Vagina (tissue), 2 donors: ENCODE data around the gene OS9. TPM values are rescaled to one million over a fixed set of nuclear protein-coding genes. Genes with fewer than 3 reads are reported as not detected.
A peak's percentile ranks its signal among the peaks of the same experiment; 100 is the strongest.

ENCODE experiments used
- DNase-seq, 2 donors: peaks; one replicate each; pipeline ENCODE4 v3.0.0-alpha.2; 2017; ENCODE audit errors: extremely low spot score in 2 of 2
- H3K27ac ChIP-seq: fragments of 200-600 bp; sonication (generic); one replicate; pipeline ENCODE4 v1.5.1; 2019
- H3K27me3 ChIP-seq: fragments of 200-600 bp; sonication (generic); one replicate; pipeline ENCODE4 v1.5.1; 2019
- H3K36me3 ChIP-seq, 2 donors: fragments of 200-600 bp; sonication (generic); one replicate each; pipeline ENCODE4 v1.5.1; 2017 to 2019
- H3K4me1 ChIP-seq: fragments of 200-600 bp; sonication (generic); one replicate; pipeline ENCODE4 v1.5.1; 2019
- H3K4me3 ChIP-seq, 2 donors: fragments of 200-600 bp; sonication (generic); 1 replicate in 1 of 2; 2 replicates in 1 of 2; pipeline ENCODE4 v1.5.1; 2016 to 2019
- H3K9me3 ChIP-seq: fragments of 200-600 bp; sonication (generic); one replicate; pipeline ENCODE4 v1.5.1; 2019
- POLR2A ChIP-seq, 2 donors: fragments of 450-650 bp; IDR thresholded peaks; one replicate each; pipeline ENCODE4 v1.6.1; 2017; ENCODE audit warnings: antibody characterized with exemption in 2 of 2, mild to moderate bottlenecking in 2 of 2, moderate library complexity in 2 of 2
- POLR2AphosphoS5 ChIP-seq, 2 donors: sonication (generic); formaldehyde crosslinking; IDR thresholded peaks; one replicate each; pipeline ENCODE4 v1.9.0; 2017; ENCODE audit warnings: antibody characterized with exemption in 2 of 2, mild to moderate bottlenecking in 2 of 2, low read depth in 1 of 2; ENCODE audit not compliant: insufficient read depth in 1 of 2
- intact Hi-C: fragments of 100-400 bp; cut with DNase I; formaldehyde crosslinking; loops from one replicate; pipeline ENCODE4 v1.15.1; 2023
- total RNA-seq: library from RNA; depleted of rRNA; stranded (reverse); fragments of >200 nt; gene quantifications from one replicate; pipeline ENCODE4 v1.2.3, GENCODE V29; 2016
- TF ChIP-seq, protein P1 (sequence below), 3 experiments: fragments of 450-650 bp in 2 of 3; fragments of 200-600 bp in 1 of 3; sonication (generic) in 1 of 3; IDR thresholded peaks; one replicate each; pipeline ENCODE4 v1.5.1; 2017 to 2019; ENCODE audit warnings: antibody characterized with exemption in 3 of 3, mild to moderate bottlenecking in 2 of 3, moderate library complexity in 2 of 3

Gene OS9
- total RNA-seq, 1 donor from 2014 or later: 105 TPM

DNA sequence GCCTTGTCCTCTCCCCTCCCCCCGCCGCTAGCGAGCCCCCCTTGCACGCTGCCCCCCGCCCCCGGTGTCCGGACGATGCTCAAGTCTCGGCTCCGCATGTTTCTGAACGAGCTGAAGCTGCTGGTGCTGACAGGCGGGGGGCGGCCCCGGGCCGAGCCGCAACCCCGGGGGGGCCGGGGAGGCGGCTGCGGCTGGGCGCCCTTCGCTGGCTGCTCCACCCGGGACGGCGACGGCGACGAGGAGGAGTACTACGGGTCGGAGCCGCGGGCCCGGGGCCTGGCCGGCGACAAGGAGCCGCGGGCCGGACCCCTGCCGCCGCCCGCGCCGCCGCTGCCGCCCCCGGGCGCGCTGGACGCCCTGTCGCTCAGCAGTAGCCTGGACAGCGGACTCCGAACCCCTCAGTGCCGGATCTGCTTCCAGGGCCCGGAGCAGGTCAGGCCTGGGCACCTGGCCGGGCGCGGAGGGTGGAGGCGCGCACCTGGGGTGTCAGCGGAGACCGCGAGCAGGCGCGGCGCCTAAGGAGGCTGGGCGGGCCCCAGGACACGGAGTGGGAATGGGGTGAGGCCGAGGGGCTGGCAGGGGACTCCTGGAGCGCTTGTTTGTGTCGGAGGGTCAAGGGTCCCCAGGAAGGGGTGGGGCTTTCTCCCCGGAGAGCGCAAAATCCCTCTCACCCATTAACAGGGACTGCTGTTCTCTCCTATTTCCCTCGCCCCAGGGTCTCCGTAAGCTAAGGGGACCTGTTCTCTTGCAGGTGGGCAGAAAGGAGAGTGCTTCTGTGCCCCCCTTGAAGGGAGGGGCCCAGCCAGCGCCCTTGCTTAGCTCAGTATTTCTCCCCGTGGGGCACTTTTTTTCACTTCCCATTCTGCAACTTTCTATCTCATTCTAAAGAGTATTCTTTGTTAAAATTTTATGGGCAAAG, 61.8 kb downstream of the OS9 start:
- peak overlapping the region; percentile 75 to 78 for H3K4me3 ChIP-seq
- intact Hi-C loops: no loop called here
- H3K27me3 ChIP-seq: no peaks in the 10 kb centered on the region
- H3K36me3 ChIP-seq: no peaks in the 10 kb centered on the region
- no peaks in the 10 kb centered on the region for H3K9me3 ChIP-seq
- peak overlapping the region; percentile 53 for H3K27ac ChIP-seq
- TF ChIP-seq POLR2A (IDR thresholded peaks at IDR 0.05) (no peak), POLR2AphosphoS5 (IDR thresholded peaks at IDR 0.05; ENCODE audit: insufficient read depth in 1 of 2, low read depth in 1 of 2) (no peak)
- TF ChIP-seq, protein P1, sequence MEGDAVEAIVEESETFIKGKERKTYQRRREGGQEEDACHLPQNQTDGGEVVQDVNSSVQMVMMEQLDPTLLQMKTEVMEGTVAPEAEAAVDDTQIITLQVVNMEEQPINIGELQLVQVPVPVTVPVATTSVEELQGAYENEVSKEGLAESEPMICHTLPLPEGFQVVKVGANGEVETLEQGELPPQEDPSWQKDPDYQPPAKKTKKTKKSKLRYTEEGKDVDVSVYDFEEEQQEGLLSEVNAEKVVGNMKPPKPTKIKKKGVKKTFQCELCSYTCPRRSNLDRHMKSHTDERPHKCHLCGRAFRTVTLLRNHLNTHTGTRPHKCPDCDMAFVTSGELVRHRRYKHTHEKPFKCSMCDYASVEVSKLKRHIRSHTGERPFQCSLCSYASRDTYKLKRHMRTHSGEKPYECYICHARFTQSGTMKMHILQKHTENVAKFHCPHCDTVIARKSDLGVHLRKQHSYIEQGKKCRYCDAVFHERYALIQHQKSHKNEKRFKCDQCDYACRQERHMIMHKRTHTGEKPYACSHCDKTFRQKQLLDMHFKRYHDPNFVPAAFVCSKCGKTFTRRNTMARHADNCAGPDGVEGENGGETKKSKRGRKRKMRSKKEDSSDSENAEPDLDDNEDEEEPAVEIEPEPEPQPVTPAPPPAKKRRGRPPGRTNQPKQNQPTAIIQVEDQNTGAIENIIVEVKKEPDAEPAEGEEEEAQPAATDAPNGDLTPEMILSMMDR (IDR thresholded peaks at IDR 0.05): no peak
- no peak for DNase-seq
- peaks cover 44% of the 10 kb centered on the region for H3K4me1 ChIP-seq

DNA sequence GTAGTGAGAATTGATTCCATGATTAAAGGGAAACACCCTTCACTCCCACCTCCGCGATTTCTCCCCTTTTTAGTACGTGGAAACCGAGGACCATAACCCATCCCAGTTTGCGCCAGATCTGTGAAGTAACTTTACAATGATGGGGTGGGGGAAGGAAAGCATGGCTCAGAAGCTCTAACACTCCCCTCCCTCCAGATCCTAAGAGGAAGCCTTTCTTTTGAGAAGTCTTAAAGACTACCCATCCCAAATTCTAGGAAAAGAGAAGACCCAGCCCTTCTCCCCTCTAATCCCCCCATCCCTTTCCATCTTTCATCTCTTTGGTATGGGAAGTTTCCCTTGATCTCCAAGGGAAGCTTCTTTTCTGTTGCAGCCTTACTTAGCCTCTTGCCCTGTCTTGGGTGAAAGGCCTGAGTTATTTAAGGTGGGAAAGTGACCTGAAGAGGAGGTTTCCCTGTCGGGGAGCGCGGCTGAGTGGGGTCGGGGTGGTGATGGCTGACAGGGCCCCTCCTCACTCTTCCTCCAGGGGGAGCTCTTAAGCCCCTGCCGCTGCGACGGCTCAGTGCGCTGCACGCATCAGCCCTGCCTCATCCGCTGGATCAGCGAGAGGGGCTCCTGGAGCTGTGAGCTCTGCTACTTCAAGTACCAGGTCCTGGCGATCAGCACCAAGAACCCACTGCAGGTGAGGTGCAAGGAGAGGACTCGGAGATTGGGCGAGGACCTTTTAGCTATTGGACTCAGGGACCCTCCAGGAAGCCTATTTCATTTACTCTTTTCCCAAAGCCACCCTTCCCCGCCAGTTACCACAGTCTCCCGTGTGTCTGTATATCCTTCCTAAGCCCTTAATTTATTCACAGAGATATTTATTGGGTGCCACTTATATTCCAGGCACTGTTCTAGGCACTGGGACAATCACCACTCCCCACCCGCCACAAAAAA, 62.7 kb downstream of the OS9 start:
- no peak overlapping the region for H3K27ac ChIP-seq
- no peaks in the 10 kb centered on the region for H3K36me3 ChIP-seq
- no peak for DNase-seq
- H3K27me3 ChIP-seq: no peaks in the 10 kb centered on the region
- peaks cover 34% of the 10 kb centered on the region for H3K4me1 ChIP-seq
- no peaks in the 10 kb centered on the region for H3K9me3 ChIP-seq
- peak overlapping the region; percentile 75 to 78 for H3K4me3 ChIP-seq
- TF ChIP-seq, protein P1 (IDR thresholded peaks at IDR 0.05): peak in 1 of 3 experiments; percentile 11
- TF ChIP-seq POLR2AphosphoS5 (IDR thresholded peaks at IDR 0.05; ENCODE audit: insufficient read depth in 1 of 2, low read depth in 1 of 2): no peak
- intact Hi-C loops: no loop called here

DNA sequence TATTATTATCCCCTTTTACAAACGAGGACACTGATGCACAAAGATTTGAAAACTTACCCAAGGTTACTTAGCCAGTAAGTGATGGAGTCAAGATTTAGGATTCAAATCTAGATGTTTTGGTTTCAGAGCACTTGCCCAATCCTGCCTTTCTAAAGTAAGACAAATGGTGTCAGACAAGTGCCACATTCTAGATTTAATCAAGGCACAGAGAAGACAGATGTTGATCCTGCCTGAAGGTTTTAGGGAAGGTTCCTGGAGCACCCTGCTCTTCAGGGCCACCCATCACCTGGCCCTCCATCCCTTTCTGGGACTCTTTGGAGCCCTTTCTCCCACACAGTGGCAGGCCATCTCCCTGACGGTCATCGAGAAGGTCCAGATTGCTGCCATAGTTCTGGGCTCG, 63.8 kb downstream of the OS9 start:
- intact Hi-C loops: no loop called here
- no peaks in the 10 kb centered on the region for H3K36me3 ChIP-seq
- TF ChIP-seq, protein P1 (IDR thresholded peaks at IDR 0.05): no peak
- TF ChIP-seq POLR2AphosphoS5 (IDR thresholded peaks at IDR 0.05; ENCODE audit: insufficient read depth in 1 of 2, low read depth in 1 of 2) (no peak), POLR2A (IDR thresholded peaks at IDR 0.05) (no peak)

DNA sequence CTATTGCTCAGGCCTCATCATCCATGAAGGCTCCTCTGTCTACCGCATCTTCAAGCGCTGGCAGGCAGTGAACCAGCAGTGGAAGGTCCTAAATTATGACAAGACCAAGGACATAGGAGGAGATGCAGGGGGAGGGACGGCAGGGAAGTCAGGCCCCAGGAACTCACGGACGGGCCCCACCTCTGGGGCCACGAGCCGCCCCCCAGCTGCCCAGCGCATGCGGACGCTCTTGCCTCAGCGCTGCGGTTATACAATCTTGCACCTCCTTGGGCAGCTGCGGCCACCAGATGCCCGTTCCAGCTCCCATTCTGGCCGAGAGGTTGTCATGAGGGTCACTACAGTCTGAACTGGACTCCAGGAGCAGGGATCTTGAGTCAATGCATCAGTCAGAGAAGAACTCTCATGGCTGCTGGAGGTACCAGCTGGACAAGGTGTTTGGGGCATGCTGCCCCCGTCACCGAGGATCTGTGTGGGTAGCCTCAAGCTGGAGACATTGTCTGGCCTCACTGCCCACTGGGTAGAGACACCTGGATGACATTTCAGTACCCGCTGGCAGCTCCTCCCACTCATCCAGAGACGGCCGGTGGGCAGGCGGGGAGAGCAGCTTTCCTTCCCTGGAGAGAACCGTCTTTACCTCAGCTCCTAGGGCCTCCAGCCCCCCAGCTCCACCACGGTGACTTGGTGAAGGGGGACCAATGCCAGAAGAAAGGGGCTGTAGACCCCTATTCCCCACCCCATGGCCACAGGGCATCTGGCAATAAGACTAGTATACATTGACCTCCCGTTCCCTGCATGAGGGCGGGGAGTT, 64.8 kb downstream of the OS9 start:
- H3K4me3 ChIP-seq: no peak overlapping the region
- intact Hi-C loops: no loop called here
- no peak overlapping the region for H3K27ac ChIP-seq
- peaks cover 21% of the 10 kb centered on the region for H3K4me1 ChIP-seq
- H3K36me3 ChIP-seq: no peaks in the 10 kb centered on the region
- no peak for DNase-seq
- TF ChIP-seq POLR2AphosphoS5 (IDR thresholded peaks at IDR 0.05; ENCODE audit: insufficient read depth in 1 of 2, low read depth in 1 of 2): no peak
- no peak for TF ChIP-seq POLR2A (IDR thresholded peaks at IDR 0.05)
- TF ChIP-seq, protein P1 (IDR thresholded peaks at IDR 0.05): no peak
- peaks cover 3% of the 10 kb centered on the region for H3K27me3 ChIP-seq
- no peaks in the 10 kb centered on the region for H3K9me3 ChIP-seq

More for the DNA sequence above, 63.8 kb downstream of the OS9 start:
- no peak for DNase-seq
- no peak overlapping the region for H3K27ac ChIP-seq
- H3K4me1 ChIP-seq: peaks cover 30% of the 10 kb centered on the region
- H3K27me3 ChIP-seq: no peaks in the 10 kb centered on the region
- H3K4me3 ChIP-seq: no peak overlapping the region
- H3K9me3 ChIP-seq: no peaks in the 10 kb centered on the region
